HCT116 (cell line): ENCODE measurements around the gene PHKB.

ENCODE experiments used
- CBX3 ChIP-seq: IDR thresholded peaks from 2 replicates; pipeline ENCODE4 v1.6.1; 2012; ENCODE audit warnings: low read depth
- CTCF ChIP-seq, 3 experiments: fragments of 200-600 bp in 1 of 3; sonication (generic) in 1 of 3; IDR thresholded peaks in 2 of 3; conservative IDR thresholded peaks in 1 of 3; 2 replicates each; pipeline ENCODE4 v1.5.1; 2012 to 2017; ENCODE audit warnings: low read depth in 2 of 3, low read length in 2 of 3, antibody characterized with exemption in 1 of 3, borderline replicate concordance in 1 of 3, control low read depth in 1 of 3, mild to moderate bottlenecking in 1 of 3, mixed read lengths in 1 of 3, mixed run types in 1 of 3, moderate library complexity in 1 of 3; ENCODE audit not compliant: insufficient read depth in 1 of 3
- EZH2 ChIP-seq: fragments of 200-600 bp; sonication (generic); IDR thresholded peaks from 2 replicates; pipeline ENCODE4 v1.6.1; 2017; ENCODE audit warnings: antibody characterized with exemption, mixed run types
- JUND ChIP-seq: IDR thresholded peaks from 2 replicates; pipeline ENCODE4 v1.6.1; 2012
- MAX ChIP-seq: IDR thresholded peaks from 2 replicates; pipeline ENCODE4 v1.6.1; 2012
- POLR2A ChIP-seq: IDR thresholded peaks from 2 replicates; pipeline ENCODE4 v1.7.0; 2011; ENCODE audit warnings: borderline replicate concordance; ENCODE audit not compliant: insufficient read depth, insufficient read length; ENCODE audit errors: extremely low read depth
- POLR2AphosphoS5 ChIP-seq: IDR thresholded peaks from 2 replicates; pipeline ENCODE4 v1.6.1; 2011; ENCODE audit warnings: mild to moderate bottlenecking, low read depth, low read length, moderate library complexity
- ZNF274 ChIP-seq: fragments of 200-500 bp; sonication (Bioruptor generic); IDR thresholded peaks from 2 replicates; pipeline ENCODE4 v1.6.1; 2014; ENCODE audit warnings: mild to moderate bottlenecking, low read depth, low read length, inconsistent platforms

GRCh38 chr16:47722046-47722445, 260.9 kb downstream of the PHKB start:
- TF ChIP-seq CTCF (IDR thresholded peaks at IDR 0.05 in 2 of 3, conservative IDR thresholded peaks at IDR 0.05 in 1 of 3; ENCODE audit: borderline replicate concordance in 1 of 3, insufficient read depth in 1 of 3, low read depth in 2 of 3, low read length in 2 of 3) (no peak), EZH2 (no peak), CBX3 (no peak), POLR2AphosphoS5 (no peak), JUND (no peak), MAX (no peak), POLR2A (no peak), ZNF274 (no peak)
